Chondrocyte (in vitro differentiated cells): ENCODE measurements around the gene SLC47A2. TPM values are rescaled to one million over a fixed set of nuclear protein-coding genes. Genes with fewer than 3 reads are reported as not detected.

Source experiments
- DNase-seq: peaks from one replicate; pipeline ENCODE4 v3.0.0; 2021; ENCODE audit warnings: mixed read lengths, low spot score
- H3K27ac Mint-ChIP-seq: one replicate; pipeline ENCODE4 v1.8.0; 2021; ENCODE audit warnings: mild to moderate bottlenecking, moderate library complexity, mixed read lengths; ENCODE audit not compliant: unreplicated experiment
- H3K27me3 Mint-ChIP-seq: 2 replicates; pipeline ENCODE4 v1.8.0; 2021; ENCODE audit warnings: low read depth, mixed read lengths
- H3K36me3 Mint-ChIP-seq: 2 replicates; pipeline ENCODE4 v1.8.0; 2021; ENCODE audit warnings: low read depth, mixed read lengths
- H3K4me1 Mint-ChIP-seq: 2 replicates; pipeline ENCODE4 v1.8.0; 2021; ENCODE audit warnings: low read depth, mild to moderate bottlenecking, mixed read lengths
- H3K4me3 Mint-ChIP-seq: one replicate; pipeline ENCODE4 v1.8.0; 2021; ENCODE audit warnings: mild to moderate bottlenecking, moderate library complexity, mixed read lengths; ENCODE audit not compliant: unreplicated experiment
- H3K9me3 Mint-ChIP-seq: 2 replicates; pipeline ENCODE4 v1.8.0; 2021; ENCODE audit warnings: low read depth, mixed read lengths
- CTCF ChIP-seq: fragments of 200-600 bp; sonication (generic); IDR thresholded peaks from 2 replicates; pipeline ENCODE4 v1.5.0; 2021; ENCODE audit warnings: antibody characterized with exemption, mild to moderate bottlenecking, moderate library complexity
- total RNA-seq: library from RNA; stranded (reverse); gene quantifications from 3 replicates; pipeline ENCODE4 v1.2.1, GENCODE V29; 2021

Gene SLC47A2
- total RNA-seq, 1 donor from 2014 or later = not detected

GRCh38 chr17:19646788-19647696, 69.3 kb downstream of the SLC47A2 start:
- no peaks in the 10 kb centered on the region for H3K36me3 Mint-ChIP-seq
- peaks cover 44% of the 10 kb centered on the region for H3K4me1 Mint-ChIP-seq
- TF ChIP-seq CTCF = no peak
- no peaks in the 10 kb centered on the region for H3K9me3 Mint-ChIP-seq
- no peak for DNase-seq
- H3K27ac Mint-ChIP-seq = peak overlapping the region; percentile 100
- peak overlapping the region; percentile 97 for H3K4me3 Mint-ChIP-seq
- peaks cover 2% of the 10 kb centered on the region for H3K27me3 Mint-ChIP-seq

GRCh38 chr17:19645734-19646201, 70.6 kb downstream of the SLC47A2 start:
- Mint-ChIP-seq H3K4me3 (no peak overlapping the region), H3K4me1 (peaks cover 32% of the 10 kb centered on the region), H3K27ac (no peak overlapping the region), H3K9me3 (no peaks in the 10 kb centered on the region), H3K36me3 (no peaks in the 10 kb centered on the region), H3K27me3 (peaks cover 7% of the 10 kb centered on the region)
- DNase-seq = no peak
- peak; percentile 73 for TF ChIP-seq CTCF

DNA sequence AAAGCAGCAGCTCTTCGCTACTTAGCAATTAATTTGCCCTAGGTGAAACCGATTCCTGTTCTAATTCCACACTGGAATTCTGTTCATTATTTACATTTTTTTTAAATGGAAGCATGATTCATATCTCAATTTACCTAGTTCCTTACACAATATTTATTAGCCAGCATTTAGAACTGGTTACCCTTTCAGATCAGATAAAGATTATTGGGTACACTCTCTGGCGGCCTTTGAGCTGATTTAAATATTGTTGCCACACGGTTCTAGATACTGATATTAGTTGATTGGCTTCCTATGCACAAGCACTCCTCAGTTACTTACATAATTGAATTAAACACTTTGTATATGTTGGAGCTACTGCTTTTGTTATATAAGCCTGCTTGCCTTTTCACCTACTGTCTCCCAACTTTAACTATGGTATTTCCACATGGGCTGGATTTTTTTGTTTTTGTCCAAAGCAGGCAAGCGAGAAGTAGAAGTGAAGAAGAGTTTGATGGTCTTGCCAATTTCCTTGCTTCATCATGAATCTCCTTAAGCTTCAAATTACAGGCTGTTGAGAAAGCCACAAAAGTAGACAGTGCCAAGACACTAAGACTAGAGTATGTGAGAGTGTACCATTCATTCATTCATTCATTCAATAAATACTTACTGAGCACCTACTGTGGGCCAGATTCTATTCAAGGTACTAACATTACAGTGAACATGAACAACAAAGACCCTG, 71.7 kb downstream of the SLC47A2 start:
- no peak for DNase-seq
- Mint-ChIP-seq H3K4me3 (no peak overlapping the region), H3K27ac (no peak overlapping the region), H3K9me3 (no peaks in the 10 kb centered on the region), H3K27me3 (peaks cover 7% of the 10 kb centered on the region), H3K4me1 (peaks cover 22% of the 10 kb centered on the region), H3K36me3 (no peaks in the 10 kb centered on the region)
- no peak for TF ChIP-seq CTCF

DNA sequence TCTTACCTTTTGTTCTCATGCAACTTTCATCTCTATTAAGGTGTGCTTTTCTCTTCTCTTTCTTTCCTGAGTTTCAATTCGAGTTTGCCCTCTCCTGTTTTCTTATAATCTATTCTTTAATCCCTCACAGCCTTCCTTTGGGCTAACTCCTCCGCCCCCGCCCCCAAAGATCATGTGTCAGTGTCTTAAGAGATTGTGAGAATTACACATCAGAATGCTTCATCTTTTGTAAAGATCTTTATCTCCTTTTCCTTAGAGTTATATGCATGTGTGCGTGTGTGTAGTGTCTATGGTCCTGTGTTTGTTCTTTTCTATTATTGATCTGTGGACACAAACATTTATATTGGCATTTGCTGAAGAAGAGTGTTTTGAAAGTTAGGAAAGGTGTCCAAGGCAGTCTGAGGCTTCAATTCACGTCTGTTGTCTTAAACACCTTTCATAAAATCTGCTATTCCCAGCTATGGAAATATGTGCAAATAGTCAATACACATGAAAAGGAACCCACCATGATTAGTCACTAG, 74.0 kb downstream of the SLC47A2 start:
- H3K27ac Mint-ChIP-seq = no peak overlapping the region

More for the DNA sequence above, 74.0 kb downstream of the SLC47A2 start:
- peaks cover 11% of the 10 kb centered on the region for H3K4me1 Mint-ChIP-seq
- H3K4me3 Mint-ChIP-seq = no peak overlapping the region
- H3K9me3 Mint-ChIP-seq = peaks cover 5% of the 10 kb centered on the region
- TF ChIP-seq CTCF = no peak
- H3K36me3 Mint-ChIP-seq = no peaks in the 10 kb centered on the region
- DNase-seq = no peak
- H3K27me3 Mint-ChIP-seq = peaks cover 7% of the 10 kb centered on the region
